Body of pancreas (tissue), 4 donors: ENCODE measurements around the gene FAM43B.

Experiments
- POLR2A ChIP-seq, 3 donors: fragments of 450-650 bp; IDR thresholded peaks; one replicate each; pipeline ENCODE4 v1.6.1; 2016; ENCODE audit warnings: antibody characterized with exemption in 3 of 3, mild to moderate bottlenecking in 2 of 3
- TF ChIP-seq, protein P1 (sequence below), 7 experiments: fragments of 450-650 bp in 4 of 7; fragments of 200-600 bp in 3 of 7; sonication (generic) in 3 of 7; IDR thresholded peaks; one replicate each; pipeline ENCODE4 v1.5.1; 2016 to 2019; ENCODE audit warnings: antibody characterized with exemption in 7 of 7

GRCh38 chr1:20555758-20556120, 3.4 kb downstream of the FAM43B start:
- TF ChIP-seq, protein P1, sequence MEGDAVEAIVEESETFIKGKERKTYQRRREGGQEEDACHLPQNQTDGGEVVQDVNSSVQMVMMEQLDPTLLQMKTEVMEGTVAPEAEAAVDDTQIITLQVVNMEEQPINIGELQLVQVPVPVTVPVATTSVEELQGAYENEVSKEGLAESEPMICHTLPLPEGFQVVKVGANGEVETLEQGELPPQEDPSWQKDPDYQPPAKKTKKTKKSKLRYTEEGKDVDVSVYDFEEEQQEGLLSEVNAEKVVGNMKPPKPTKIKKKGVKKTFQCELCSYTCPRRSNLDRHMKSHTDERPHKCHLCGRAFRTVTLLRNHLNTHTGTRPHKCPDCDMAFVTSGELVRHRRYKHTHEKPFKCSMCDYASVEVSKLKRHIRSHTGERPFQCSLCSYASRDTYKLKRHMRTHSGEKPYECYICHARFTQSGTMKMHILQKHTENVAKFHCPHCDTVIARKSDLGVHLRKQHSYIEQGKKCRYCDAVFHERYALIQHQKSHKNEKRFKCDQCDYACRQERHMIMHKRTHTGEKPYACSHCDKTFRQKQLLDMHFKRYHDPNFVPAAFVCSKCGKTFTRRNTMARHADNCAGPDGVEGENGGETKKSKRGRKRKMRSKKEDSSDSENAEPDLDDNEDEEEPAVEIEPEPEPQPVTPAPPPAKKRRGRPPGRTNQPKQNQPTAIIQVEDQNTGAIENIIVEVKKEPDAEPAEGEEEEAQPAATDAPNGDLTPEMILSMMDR (IDR thresholded peaks at IDR 0.05), result no peak
- TF ChIP-seq POLR2A (IDR thresholded peaks at IDR 0.05), result no peak
